ENCODE measurements around the gene SRCAP. TPM values are rescaled to one million over a fixed set of nuclear protein-coding genes. Genes with fewer than 3 reads are reported as not detected.

Gene SRCAP
- total and polyA plus RNA-seq, 2 experiments from 2014 or later: 9.1 to 23.7 TPM

DNA sequence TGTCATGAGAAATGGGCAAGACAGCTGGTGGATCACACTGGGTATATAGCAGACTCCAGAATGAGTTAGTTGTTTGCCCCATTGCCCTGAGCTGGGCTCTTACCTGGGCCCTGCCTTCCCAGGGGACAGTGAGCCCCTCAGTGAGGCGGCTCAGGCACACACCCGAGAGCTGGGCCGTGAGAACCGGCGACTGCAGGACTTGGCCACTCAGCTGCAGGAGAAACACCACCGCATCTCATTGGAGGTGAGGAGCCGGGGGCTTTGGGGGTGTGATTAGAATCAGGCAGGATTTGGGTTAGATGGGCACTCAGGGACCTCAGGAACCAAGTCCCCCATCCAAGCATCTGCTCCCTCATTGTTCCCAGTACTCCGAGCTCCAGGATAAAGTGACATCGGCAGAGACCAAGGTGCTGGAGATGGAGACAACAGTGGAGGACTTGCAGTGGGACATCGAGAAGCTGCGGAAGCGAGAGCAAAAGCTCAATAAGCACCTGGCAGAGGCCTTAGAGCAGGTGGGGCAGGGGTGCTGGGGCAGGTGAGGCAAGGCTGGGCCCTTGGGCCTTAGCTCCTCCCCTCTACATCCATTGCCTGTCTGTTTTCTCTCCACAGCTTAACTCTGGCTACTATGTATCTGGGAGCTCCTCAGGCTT, 66.0 kb downstream of the SRCAP start:
- no peaks in the 10 kb centered on the region for H3K27me3 ChIP-seq (replicated peaks; ENCODE audit: insufficient read depth)
- no peak overlapping the region for H3K4me2 ChIP-seq (ENCODE audit: unreplicated experiment)
- no peak overlapping the region for H2AFZ ChIP-seq
- in situ Hi-C loops (cut with MboI): no loop called here
- H3K4me3 ChIP-seq: no peak overlapping the region
- no peak for DNase-seq
- no peak overlapping the region for H3K9ac ChIP-seq
- H3K4me1 ChIP-seq (ENCODE audit: insufficient read depth): peaks cover 14% of the 10 kb centered on the region
- peaks cover 9% of the 10 kb centered on the region for H3F3A ChIP-seq (ENCODE audit: insufficient read depth)
- 95 to 98% methylated on average over 12 of the region's 12 CpGs for WGBS, 2 experiments (ENCODE audit: low coverage in 1 of 2, low lambda C conversion rate in 2 of 2, missing lambda C conversion rate in 2 of 2)
- H3K9me3 ChIP-seq (ENCODE audit: low read depth): no peaks in the 10 kb centered on the region
- no peaks in the 10 kb centered on the region for H3K9me2 ChIP-seq (ENCODE audit: insufficient read depth)
- peaks cover 50% of the 10 kb centered on the region; the same call in 1 of the 2 replicates for H3K36me3 ChIP-seq (ENCODE audit: low read depth)
- peaks cover 46% of the 10 kb centered on the region for H3K79me2 ChIP-seq (ENCODE audit: insufficient read depth)
- H3K27ac ChIP-seq: no peak overlapping the region
- TF ChIP-seq EZH2 (IDR thresholded peaks at IDR 0.05; ENCODE audit: insufficient read depth, poor library complexity, severe bottlenecking): no peak
- no peak for TF ChIP-seq EZH2phosphoT487 (IDR thresholded peaks at IDR 0.05; ENCODE audit: insufficient read depth, low read depth)
- no peaks in the 10 kb centered on the region for H4K20me1 ChIP-seq (ENCODE audit: insufficient read depth)

DNA sequence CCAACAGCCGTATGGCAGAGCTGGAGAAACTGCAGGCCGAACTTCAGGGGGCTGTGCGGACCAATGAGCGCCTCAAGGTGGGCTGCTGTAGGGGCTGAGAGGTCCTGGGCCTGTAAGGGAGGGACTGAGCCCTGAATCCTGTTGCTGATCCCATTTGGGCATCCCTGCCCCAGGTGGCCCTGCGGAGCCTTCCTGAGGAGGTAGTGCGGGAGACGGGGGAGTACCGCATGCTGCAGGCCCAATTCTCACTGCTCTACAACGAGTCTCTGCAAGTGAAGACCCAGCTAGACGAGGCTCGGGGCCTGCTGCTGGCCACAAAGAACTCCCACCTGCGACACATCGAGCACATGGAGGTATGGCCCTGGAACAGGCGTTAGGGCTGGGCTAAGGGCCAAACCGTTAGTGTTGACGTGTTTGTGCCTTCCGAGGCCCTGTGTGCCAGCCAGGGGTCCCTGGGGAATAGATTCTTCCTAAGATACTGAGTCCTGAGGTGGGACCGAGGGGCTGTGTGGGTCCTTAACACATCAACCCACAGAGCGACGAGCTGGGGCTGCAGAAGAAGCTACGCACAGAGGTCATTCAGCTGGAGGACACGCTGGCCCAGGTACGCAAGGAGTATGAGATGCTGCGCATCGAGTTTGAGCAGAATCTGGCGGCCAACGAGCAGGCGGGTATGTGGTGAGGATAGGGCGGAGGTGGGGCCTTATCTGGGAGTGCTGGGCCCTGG, 67.4 kb downstream of the SRCAP start:
- Histone ChIP-seq H3K27ac (no peak overlapping the region), H3K4me3 (no peak overlapping the region), H4K20me1 (ENCODE audit: insufficient read depth) (no peaks in the 10 kb centered on the region), H3K4me2 (ENCODE audit: unreplicated experiment) (no peak overlapping the region), H2AFZ (no peak overlapping the region), H3K27me3 (replicated peaks; ENCODE audit: insufficient read depth) (no peaks in the 10 kb centered on the region), H3K79me2 (ENCODE audit: insufficient read depth) (peaks cover 52% of the 10 kb centered on the region), H3K9me3 (ENCODE audit: low read depth) (no peaks in the 10 kb centered on the region), H3K9me2 (ENCODE audit: insufficient read depth) (no peaks in the 10 kb centered on the region), H3K4me1 (ENCODE audit: insufficient read depth) (peaks cover 12% of the 10 kb centered on the region), H3K9ac (no peak overlapping the region), H3K36me3 (ENCODE audit: low read depth) (peaks cover 59% of the 10 kb centered on the region; the same call in 1 of the 2 replicates), H3F3A (ENCODE audit: insufficient read depth) (peaks cover 8% of the 10 kb centered on the region; the same call in 1 of the 2 replicates)
- WGBS, 2 experiments (ENCODE audit: low coverage in 1 of 2, low lambda C conversion rate in 2 of 2, missing lambda C conversion rate in 2 of 2): 90% methylated on average over 29 of the region's 29 CpGs
- no peak for TF ChIP-seq EZH2 (IDR thresholded peaks at IDR 0.05; ENCODE audit: insufficient read depth, poor library complexity, severe bottlenecking)
- no peak for DNase-seq
- in situ Hi-C loops (cut with MboI): no loop called here

DNA sequence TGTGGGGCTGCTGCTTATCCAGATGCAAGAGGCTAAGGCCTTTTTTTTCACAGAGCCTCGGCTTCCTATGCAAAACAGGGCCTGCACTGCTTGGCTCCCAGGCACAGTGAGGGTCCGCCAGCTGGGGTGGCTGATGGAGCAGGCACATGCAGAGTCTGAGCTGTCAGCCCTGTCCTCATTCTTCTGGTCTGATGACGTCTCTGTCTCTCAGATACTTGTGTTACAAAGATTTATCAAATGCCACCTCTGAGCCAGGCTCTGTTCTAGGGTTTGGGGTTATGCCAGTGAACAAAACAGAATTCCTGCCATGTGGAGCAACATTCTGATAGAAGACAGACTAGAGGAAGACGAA, 67.9 kb downstream of the SRCAP start:
- H4K20me1 ChIP-seq (ENCODE audit: insufficient read depth): no peaks in the 10 kb centered on the region
- in situ Hi-C loops (cut with MboI): no loop called here
- peaks cover 52% of the 10 kb centered on the region for H3K79me2 ChIP-seq (ENCODE audit: insufficient read depth)
- peaks cover 8% of the 10 kb centered on the region; the same call in 1 of the 2 replicates for H3F3A ChIP-seq (ENCODE audit: insufficient read depth)
- H3K4me2 ChIP-seq (ENCODE audit: unreplicated experiment): no peak overlapping the region
- no peak overlapping the region for H3K4me3 ChIP-seq
- H3K36me3 ChIP-seq (ENCODE audit: low read depth): peaks cover 59% of the 10 kb centered on the region; the same call in 1 of the 2 replicates
- no peak overlapping the region for H2AFZ ChIP-seq
- H3K9ac ChIP-seq: no peak overlapping the region
- 64 to 67% methylated on average over 4 of the region's 4 CpGs for WGBS, 2 experiments (ENCODE audit: low coverage in 1 of 2, low lambda C conversion rate in 2 of 2, missing lambda C conversion rate in 2 of 2)
- TF ChIP-seq EZH2phosphoT487 (IDR thresholded peaks at IDR 0.05; ENCODE audit: insufficient read depth, low read depth) (no peak), EZH2 (IDR thresholded peaks at IDR 0.05; ENCODE audit: insufficient read depth, poor library complexity, severe bottlenecking) (no peak)
- DNase-seq: no peak
- H3K9me3 ChIP-seq (ENCODE audit: low read depth): no peaks in the 10 kb centered on the region
- H3K4me1 ChIP-seq (ENCODE audit: insufficient read depth): peaks cover 12% of the 10 kb centered on the region
- no peaks in the 10 kb centered on the region for H3K9me2 ChIP-seq (ENCODE audit: insufficient read depth)
- H3K27me3 ChIP-seq (replicated peaks; ENCODE audit: insufficient read depth): no peaks in the 10 kb centered on the region
- H3K27ac ChIP-seq: no peak overlapping the region

DNA sequence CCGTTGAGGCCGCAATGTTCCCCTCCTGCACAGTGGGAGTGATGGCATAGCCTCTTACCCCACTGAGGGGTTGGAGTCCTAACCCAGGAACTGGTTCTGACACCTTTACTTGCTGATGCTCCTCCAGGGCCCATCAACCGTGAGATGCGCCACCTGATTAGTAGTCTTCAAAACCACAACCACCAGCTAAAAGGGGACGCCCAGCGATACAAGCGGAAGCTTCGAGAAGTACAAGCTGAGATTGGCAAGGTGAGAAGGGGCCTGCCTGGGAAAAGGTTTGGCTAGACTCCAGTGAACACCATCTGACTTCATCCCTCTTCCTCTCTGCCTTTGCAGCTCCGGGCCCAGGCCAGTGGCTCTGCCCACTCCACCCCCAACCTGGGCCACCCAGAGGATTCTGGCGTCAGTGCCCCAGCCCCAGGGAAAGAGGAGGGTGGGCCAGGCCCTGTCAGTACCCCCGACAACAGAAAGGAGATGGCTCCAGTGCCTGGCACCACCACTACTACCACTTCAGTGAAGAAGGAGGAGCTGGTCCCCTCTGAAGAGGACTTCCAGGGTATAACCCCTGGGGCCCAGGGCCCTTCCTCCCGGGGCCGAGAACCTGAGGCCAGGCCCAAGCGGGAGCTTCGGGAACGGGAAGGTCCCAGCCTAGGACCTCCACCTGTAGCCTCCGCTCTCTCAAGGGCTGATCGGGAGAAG, 68.9 kb downstream of the SRCAP start:
- peaks cover 10% of the 10 kb centered on the region for H3K4me1 ChIP-seq (ENCODE audit: insufficient read depth)
- peaks cover 43% of the 10 kb centered on the region for H3K79me2 ChIP-seq (ENCODE audit: insufficient read depth)
- no peak overlapping the region for H2AFZ ChIP-seq
- H3K9ac ChIP-seq: no peak overlapping the region
- H3K27ac ChIP-seq: no peak overlapping the region
- H3K4me3 ChIP-seq: no peak overlapping the region
- no peak overlapping the region for H3K4me2 ChIP-seq (ENCODE audit: unreplicated experiment)
- no peaks in the 10 kb centered on the region for H3K9me2 ChIP-seq (ENCODE audit: insufficient read depth)
- DNase-seq: no peak
- H3K27me3 ChIP-seq (replicated peaks; ENCODE audit: insufficient read depth): no peaks in the 10 kb centered on the region
- peaks cover 59% of the 10 kb centered on the region; the same call in 1 of the 2 replicates for H3K36me3 ChIP-seq (ENCODE audit: low read depth)
- H4K20me1 ChIP-seq (ENCODE audit: insufficient read depth): no peaks in the 10 kb centered on the region
- no peak for TF ChIP-seq EZH2phosphoT487 (IDR thresholded peaks at IDR 0.05; ENCODE audit: insufficient read depth, low read depth)
- TF ChIP-seq EZH2 (IDR thresholded peaks at IDR 0.05; ENCODE audit: insufficient read depth, poor library complexity, severe bottlenecking): no peak
- H3F3A ChIP-seq (ENCODE audit: insufficient read depth): peaks cover 8% of the 10 kb centered on the region; the same call in 1 of the 2 replicates
- no peaks in the 10 kb centered on the region for H3K9me3 ChIP-seq (ENCODE audit: low read depth)
- in situ Hi-C loops (cut with MboI): no loop called here
- whole genome bisulfite sequencing, 2 experiments (ENCODE audit: low coverage in 1 of 2, low lambda C conversion rate in 2 of 2, missing lambda C conversion rate in 2 of 2): 90 to 92% methylated on average over 17 to 18 of the region's 18 CpGs
